Endothelial cell of umbilical vein (primary cell): ENCODE measurements around the gene TGM6. TPM values are rescaled to one million over a fixed set of nuclear protein-coding genes. Genes with fewer than 3 reads are reported as not detected.

Experiments used
- BruUV-seq: library from RNA; stranded (reverse); fragments of 400-500 nt; replicated peaks from 2 replicates; lab custom pipeline; 2021; lab: Mats Ljungman, UMichigan
- CTCF ChIA-PET: fragments of 300-600, 350-600 bp; sonication (Branson Sonifier 250); formaldehyde crosslinking; loops from one replicate; lab custom pipeline; 2021; ENCODE audit warnings: antibody characterized with exemption, inconsistent platforms; lab: Charles Lee
- POLR2A ChIA-PET: fragments of 300-600, 350-600 bp; sonication (Branson Sonifier 250); formaldehyde crosslinking; loops from one replicate; lab custom pipeline; 2021; ENCODE audit warnings: antibody characterized with exemption, inconsistent platforms; lab: Charles Lee
- DNase-seq: peaks from one replicate; pipeline ENCODE4 v3.0.0-alpha.2; 2011; ENCODE audit warnings: low read depth, low spot score
- FAIRE-seq: peaks from 2 replicates; lab custom pipeline; 2011; peaks lifted over from hg19 to GRCh38; lab: Jason Lieb, UNC
- H2AFZ ChIP-seq: 2 replicates; pipeline ENCODE4 v1.6.0; 2012; ENCODE audit warnings: low read depth, low read length, control low read depth, inconsistent platforms
- H3K27ac ChIP-seq: 2 replicates; pipeline ENCODE4 v1.5.1; 2011; ENCODE audit warnings: low read depth, mild to moderate bottlenecking, control low read depth, low read length, moderate library complexity; ENCODE audit not compliant: insufficient read depth
- H3K27me3 ChIP-seq, 2 experiments: 2 replicates each; pipeline versions ENCODE4 v1.6.0 to v1.6.1; 2011; ENCODE audit warnings: low read length in 2 of 2, mixed read lengths in 1 of 2; ENCODE audit not compliant: control insufficient read depth in 2 of 2, insufficient read depth in 2 of 2
- H3K36me3 ChIP-seq, 2 experiments: 2 replicates in 1 of 2; 3 replicates in 1 of 2; pipeline ENCODE4 v1.5.1; 2011; ENCODE audit warnings: low read length in 2 of 2, mild to moderate bottlenecking in 1 of 2, moderate library complexity in 1 of 2; ENCODE audit not compliant: control insufficient read depth in 2 of 2, insufficient read depth in 2 of 2; ENCODE audit errors: extremely low read depth in 1 of 2
- H3K4me1 ChIP-seq: 3 replicates; pipeline ENCODE4 v1.5.1; 2011; ENCODE audit warnings: mild to moderate bottlenecking, low read length; ENCODE audit not compliant: control insufficient read depth, insufficient read depth; ENCODE audit errors: extremely low read depth
- H3K4me2 ChIP-seq: 2 replicates; pipeline ENCODE4 v1.6.1; 2011; ENCODE audit warnings: low read length, control low read depth, mixed read lengths; ENCODE audit not compliant: insufficient read depth
- H3K4me3 ChIP-seq, 3 experiments: fragments of 200-600 bp in 1 of 3; sonication (generic), shearing (Covaris generic) in 1 of 3; replicated peaks in 1 of 3; 2 replicates each; pipeline ENCODE4 v1.5.1; 2011 to 2016; ENCODE audit warnings: control low read depth in 3 of 3, low read length in 3 of 3, mild to moderate bottlenecking in 2 of 3, inconsistent platforms in 1 of 3, low read depth in 1 of 3, moderate library complexity in 1 of 3; ENCODE audit not compliant: insufficient read depth in 1 of 3
- H3K79me2 ChIP-seq: 2 replicates; pipeline ENCODE4 v1.6.0; 2012; ENCODE audit warnings: low read length, inconsistent platforms; ENCODE audit not compliant: control insufficient read depth, insufficient read depth
- H3K9ac ChIP-seq: replicated peaks from 2 replicates; pipeline ENCODE3; 2011; ENCODE audit warnings: low read length, control low read depth; ENCODE audit not compliant: insufficient read depth; ENCODE audit errors: extremely low read depth
- H3K9me1 ChIP-seq: replicated peaks from 3 replicates; pipeline ENCODE4 v1.6.0; 2011; ENCODE audit warnings: mild to moderate bottlenecking, low read length; ENCODE audit not compliant: control insufficient read depth, insufficient read depth; ENCODE audit errors: extremely low read depth
- H3K9me3 ChIP-seq: replicated peaks from 2 replicates; pipeline ENCODE4 v1.5.1; 2012; ENCODE audit warnings: low read length, inconsistent platforms; ENCODE audit not compliant: control insufficient read depth, insufficient read depth
- H4K20me1 ChIP-seq: replicated peaks from 2 replicates; pipeline ENCODE3; 2011; ENCODE audit warnings: mild to moderate bottlenecking, low read length; ENCODE audit not compliant: control insufficient read depth, insufficient read depth; ENCODE audit errors: extremely low read depth
- CTCF ChIP-seq, 2 donors: IDR thresholded peaks; 1 replicate in 1 of 2; 2 replicates in 1 of 2; pipeline ENCODE4 v1.5.1; 2011; ENCODE audit warnings: low read length in 2 of 2, mild to moderate bottlenecking in 2 of 2, moderate library complexity in 2 of 2, control low read depth in 1 of 2, inconsistent platforms in 1 of 2, low read depth in 1 of 2; ENCODE audit not compliant: insufficient read depth in 1 of 2; ENCODE audit errors: extremely low read depth in 1 of 2
- EZH2 ChIP-seq: IDR thresholded peaks from 2 replicates; pipeline ENCODE4 v1.6.1; 2012; ENCODE audit warnings: borderline replicate concordance, low read depth, mild to moderate bottlenecking, moderate library complexity, low read length, inconsistent platforms; ENCODE audit not compliant: severe bottlenecking
- FOS ChIP-seq: IDR thresholded peaks from 2 replicates; pipeline ENCODE4 v1.6.1; 2011; ENCODE audit warnings: mild to moderate bottlenecking, low read length, moderate library complexity, borderline replicate concordance; ENCODE audit not compliant: insufficient read depth
- JUN ChIP-seq: IDR thresholded peaks from 2 replicates; pipeline ENCODE4 v1.6.1; 2011; ENCODE audit warnings: borderline replicate concordance, low read depth; ENCODE audit not compliant: insufficient read length, insufficient read depth
- MAX ChIP-seq: IDR thresholded peaks from 2 replicates; pipeline ENCODE4 v1.6.1; 2011; ENCODE audit not compliant: insufficient read depth, insufficient read length
- MYC ChIP-seq: IDR thresholded peaks from one replicate; pipeline ENCODE4 v1.6.1; 2011; ENCODE audit warnings: mild to moderate bottlenecking, low read depth, low read length
- POLR2A ChIP-seq: IDR thresholded peaks from 2 replicates; pipeline ENCODE4 v1.6.1; 2012; ENCODE audit warnings: low read depth, mild to moderate bottlenecking, control low read depth, low read length
- POLR2AphosphoS5 ChIP-seq: IDR thresholded peaks from 2 replicates; pipeline ENCODE4 v1.6.1; 2012; ENCODE audit warnings: low read depth, mild to moderate bottlenecking, control low read depth, low read length, moderate library complexity; ENCODE audit not compliant: insufficient read depth
- dilution Hi-C: fragments of 300-500 bp; cut with MboI; formaldehyde crosslinking; loops from one replicate; pipeline ENCODE4 v1.15.0; 2019; ENCODE audit warnings: low sequenced_read_pairs; ENCODE audit not compliant: extremely low pct_ligation_motif_present
- intact Hi-C: fragments of 100-400 bp; cut with micrococcal nuclease; formaldehyde crosslinking; loops from one replicate; pipeline ENCODE4 v1.10.0; 2022
- polyA plus RNA-seq, 4 experiments: library from polyadenylated mRNA; depleted of rRNA in 3 of 4; stranded (reverse) in 3 of 4; unstranded in 1 of 4; fragments of >200 nt; gene quantifications; 2 replicates each; pipeline versions ENCODE4 v1.2.1 to v1.2.3, GENCODE V29; 2011 to 2012; ENCODE audit warnings: missing spikeins in 1 of 4
- total RNA-seq: library from RNA; stranded (reverse); gene quantifications from 2 replicates; pipeline ENCODE4 v1.2.3, GENCODE V29; 2021

Gene TGM6
- total and polyA plus RNA-seq, 2 donors (not counting 3 experiments of a cell fraction or from before 2014, with no cell fraction given) = not detected

GRCh38 chr20:2462484-2462883 is 81.8 kb downstream of the TGM6 start:
- Histone ChIP-seq H3K4me1 (no peaks in the 10 kb centered on the region), H3K79me2 (peaks cover 30% of the 10 kb centered on the region), H3K27me3 (no peaks in the 10 kb centered on the region), H3K27ac (no peak overlapping the region), H3K9ac (no peak overlapping the region), H3K4me2 (no peak overlapping the region), H4K20me1 (peaks cover 4% of the 10 kb centered on the region), H2AFZ (no peak overlapping the region), H3K9me3 (no peaks in the 10 kb centered on the region), H3K4me3 (no peak overlapping the region), H3K36me3 (peaks cover 44 to 73% of the 10 kb centered on the region in 2 experiments), H3K9me1 (no peaks in the 10 kb centered on the region)
- ChIA-PET CTCF (interaction anchor here (1.2 kb wide), 1 partner anchor 10 kb away, joined by 3 read pairs; no protein-coding TSS in a partner anchor), POLR2A (interaction anchor here (0.8 kb wide), 1 partner anchor 11 kb away, joined by 3 read pairs; no protein-coding TSS in a partner anchor)
- intact Hi-C loops (no loop called here), dilution Hi-C loops (no loop called here)
- no peak for DNase-seq
- no TSS peak for BruUV-seq
- TF ChIP-seq POLR2AphosphoS5 (no peak), EZH2 (no peak), MAX (no peak), POLR2A (no peak), FOS (no peak), CTCF (IDR thresholded peaks at IDR 0.05; ENCODE audit: extremely low read depth in 1 of 2, insufficient read depth in 1 of 2, low read depth in 1 of 2, low read length in 2 of 2) (no peak), JUN (no peak), MYC (no peak)
- no peak for FAIRE-seq
